ENCODE measurements around the gene AMIGO1. TPM values are rescaled to one million over a fixed set of nuclear protein-coding genes. Genes with fewer than 3 reads are reported as not detected.

Gene AMIGO1
- total and polyA plus RNA-seq, 8 donors = 1.6 to 5.8 (median 5.0) TPM

DNA sequence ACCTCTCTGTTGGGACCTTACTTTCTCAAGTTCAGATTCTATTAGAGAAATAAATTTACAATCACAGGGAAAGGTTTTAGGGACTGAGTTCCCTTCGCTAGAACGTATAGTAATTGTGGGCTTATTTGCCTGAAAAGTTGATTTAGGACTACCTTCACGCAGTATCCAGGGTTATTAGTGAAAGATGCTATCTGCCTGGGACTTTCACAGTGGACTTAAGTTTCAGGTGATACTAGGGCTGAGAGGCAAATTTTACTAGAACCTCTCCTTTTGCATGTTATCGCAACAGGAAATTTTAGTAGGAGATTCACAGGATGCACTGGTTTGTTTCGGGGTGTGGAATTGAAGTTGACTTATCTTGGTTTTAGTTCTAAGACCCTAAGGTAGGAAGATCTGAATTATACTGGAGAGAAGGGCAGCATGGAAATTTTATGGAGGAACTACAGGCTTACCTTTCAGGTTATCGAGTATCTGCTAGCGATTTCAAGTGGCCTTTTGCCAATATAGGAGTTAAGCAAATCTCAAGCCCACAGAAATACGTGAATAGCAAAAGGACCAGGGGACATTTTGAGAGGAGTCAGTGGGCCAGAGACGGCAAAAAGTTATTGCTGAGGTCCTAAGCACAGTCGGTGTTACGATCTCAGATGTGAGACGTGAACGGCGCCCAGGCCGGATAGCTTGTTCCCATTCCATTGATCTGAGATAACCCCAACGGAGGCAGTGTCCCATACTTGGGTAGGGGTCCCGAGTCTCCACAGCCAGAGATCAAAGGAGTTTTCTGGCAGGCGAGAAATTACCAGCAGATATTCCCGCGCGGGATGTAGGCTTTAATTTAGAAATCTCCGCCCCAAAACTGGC lies 38.2 kb upstream of the AMIGO1 start:
- H3K9me3 ChIP-seq = no peaks in the 10 kb centered on the region
- TF ChIP-seq, protein P1, sequence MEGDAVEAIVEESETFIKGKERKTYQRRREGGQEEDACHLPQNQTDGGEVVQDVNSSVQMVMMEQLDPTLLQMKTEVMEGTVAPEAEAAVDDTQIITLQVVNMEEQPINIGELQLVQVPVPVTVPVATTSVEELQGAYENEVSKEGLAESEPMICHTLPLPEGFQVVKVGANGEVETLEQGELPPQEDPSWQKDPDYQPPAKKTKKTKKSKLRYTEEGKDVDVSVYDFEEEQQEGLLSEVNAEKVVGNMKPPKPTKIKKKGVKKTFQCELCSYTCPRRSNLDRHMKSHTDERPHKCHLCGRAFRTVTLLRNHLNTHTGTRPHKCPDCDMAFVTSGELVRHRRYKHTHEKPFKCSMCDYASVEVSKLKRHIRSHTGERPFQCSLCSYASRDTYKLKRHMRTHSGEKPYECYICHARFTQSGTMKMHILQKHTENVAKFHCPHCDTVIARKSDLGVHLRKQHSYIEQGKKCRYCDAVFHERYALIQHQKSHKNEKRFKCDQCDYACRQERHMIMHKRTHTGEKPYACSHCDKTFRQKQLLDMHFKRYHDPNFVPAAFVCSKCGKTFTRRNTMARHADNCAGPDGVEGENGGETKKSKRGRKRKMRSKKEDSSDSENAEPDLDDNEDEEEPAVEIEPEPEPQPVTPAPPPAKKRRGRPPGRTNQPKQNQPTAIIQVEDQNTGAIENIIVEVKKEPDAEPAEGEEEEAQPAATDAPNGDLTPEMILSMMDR (IDR thresholded peaks at IDR 0.05) = no peak
- H3K4me3 ChIP-seq = peak overlapping the region; percentile 43 to 93 (median 80)
- peak; percentile 17 to 36 (median 26) for ATAC-seq
- H3K36me3 ChIP-seq = no peaks in the 10 kb centered on the region
- intact Hi-C loops (cut with DNase I) = loop anchor here (10.0 kb wide), 3 partner anchors 87 to 437 kb away; partner anchors contain the start of gene AHCYL1 (in 1 of the 3)
- H3K27ac ChIP-seq = peak overlapping the region; percentile 66 to 99 (median 88)
- WGBS, 2 donors = 2 to 4% methylated on average over 22 of the region's 22 CpGs
- H3K4me1 ChIP-seq = peaks cover 0 to 41% (median 8%) of the 10 kb centered on the region in 3 donors
- no peak for FAIRE-seq
- no peaks in the 10 kb centered on the region for H3K27me3 ChIP-seq
- peak in 1 of 6 donors; percentile 41 for DNase-seq

GRCh38 chr1:109546311-109547109 lies 37.0 kb upstream of the AMIGO1 start:
- FAIRE-seq = peak; percentile 91
- ATAC-seq = peak; percentile 72 to 86 (median 80)
- Histone ChIP-seq H3K9me3 (no peaks in the 10 kb centered on the region), H3K36me3 (no peaks in the 10 kb centered on the region), H3K27ac (peak overlapping the region; percentile 66 to 99 (median 88)), H3K27me3 (no peaks in the 10 kb centered on the region), H3K4me3 (peak overlapping the region in 3 of 4 donors; percentile 43 to 92 (median 68)), H3K4me1 (peaks cover 0 to 36% (median 8%) of the 10 kb centered on the region in 3 donors)
- intact Hi-C loops (cut with DNase I) = loop anchor here (10.0 kb wide), 3 partner anchors 88 to 438 kb away; partner anchors contain the start of gene AHCYL1 (in 1 of the 3)
- TF ChIP-seq, protein P1 (IDR thresholded peaks at IDR 0.05) = peak; percentile 63 to 78 (median 69)
- WGBS, 2 donors = 14 to 16% methylated on average over 5 of the region's 5 CpGs
- DNase-seq = peak; percentile 84 to 91 (median 87)

DNA sequence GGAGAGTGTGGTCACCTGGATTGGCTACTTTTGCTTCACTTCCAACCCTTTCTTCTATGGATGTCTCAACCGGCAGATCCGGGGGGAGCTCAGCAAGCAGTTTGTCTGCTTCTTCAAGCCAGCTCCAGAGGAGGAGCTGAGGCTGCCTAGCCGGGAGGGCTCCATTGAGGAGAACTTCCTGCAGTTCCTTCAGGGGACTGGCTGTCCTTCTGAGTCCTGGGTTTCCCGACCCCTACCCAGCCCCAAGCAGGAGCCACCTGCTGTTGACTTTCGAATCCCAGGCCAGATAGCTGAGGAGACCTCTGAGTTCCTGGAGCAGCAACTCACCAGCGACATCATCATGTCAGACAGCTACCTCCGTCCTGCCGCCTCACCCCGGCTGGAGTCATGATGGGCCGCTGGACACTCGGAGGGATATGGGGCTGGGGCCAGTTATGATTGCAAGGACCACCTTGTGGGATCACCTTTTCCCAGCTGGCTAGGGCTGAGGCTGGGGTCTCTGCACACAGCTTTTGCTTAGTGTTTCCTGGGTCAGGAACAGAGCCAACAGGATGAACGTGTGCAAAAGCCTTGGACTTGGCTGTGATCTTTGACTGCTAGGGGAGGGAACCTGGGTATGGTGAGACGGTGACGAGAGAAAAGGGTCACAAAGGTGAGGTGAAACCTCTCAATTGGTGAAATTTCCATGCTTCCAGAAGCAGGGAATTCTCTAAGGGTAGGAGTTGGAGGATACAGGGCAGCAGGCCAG lies 34.6 kb upstream of the AMIGO1 start:
- TF ChIP-seq, protein P1 (IDR thresholded peaks at IDR 0.05) = no peak
- Histone ChIP-seq H3K27ac (no peak overlapping the region), H3K9me3 (no peaks in the 10 kb centered on the region), H3K4me1 (peaks cover 0 to 13% (median 0%) of the 10 kb centered on the region in 3 donors), H3K27me3 (no peaks in the 10 kb centered on the region), H3K36me3 (no peaks in the 10 kb centered on the region), H3K4me3 (no peak overlapping the region)
- no peak for FAIRE-seq
- ATAC-seq = no peak
- intact Hi-C loops (cut with DNase I) = loop anchor here (5.0 to 10.0 kb wide), 5 partner anchors 83 to 441 kb away; partner anchors contain the start of gene AHCYL1 (in 1 of the 3)
- 69 to 74% methylated on average over 14 of the region's 14 CpGs for WGBS, 2 donors
- no peak for DNase-seq

DNA sequence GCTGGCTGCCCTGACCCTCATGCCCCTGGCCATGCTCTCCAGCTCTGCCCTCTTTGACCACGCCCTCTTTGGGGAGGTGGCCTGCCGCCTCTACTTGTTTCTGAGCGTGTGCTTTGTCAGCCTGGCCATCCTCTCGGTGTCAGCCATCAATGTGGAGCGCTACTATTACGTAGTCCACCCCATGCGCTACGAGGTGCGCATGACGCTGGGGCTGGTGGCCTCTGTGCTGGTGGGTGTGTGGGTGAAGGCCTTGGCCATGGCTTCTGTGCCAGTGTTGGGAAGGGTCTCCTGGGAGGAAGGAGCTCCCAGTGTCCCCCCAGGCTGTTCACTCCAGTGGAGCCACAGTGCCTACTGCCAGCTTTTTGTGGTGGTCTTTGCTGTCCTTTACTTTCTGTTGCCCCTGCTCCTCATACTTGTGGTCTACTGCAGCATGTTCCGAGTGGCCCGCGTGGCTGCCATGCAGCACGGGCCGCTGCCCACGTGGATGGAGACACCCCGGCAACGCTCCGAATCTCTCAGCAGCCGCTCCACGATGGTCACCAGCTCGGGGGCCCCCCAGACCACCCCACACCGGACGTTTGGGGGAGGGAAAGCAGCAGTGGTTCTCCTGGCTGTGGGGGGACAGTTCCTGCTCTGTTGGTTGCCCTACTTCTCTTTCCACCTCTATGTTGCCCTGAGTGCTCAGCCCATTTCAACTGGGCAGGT lies 33.9 kb upstream of the AMIGO1 start:
- 79 to 87% methylated on average over 24 of the region's 24 CpGs for WGBS, 2 donors
- TF ChIP-seq, protein P1 (IDR thresholded peaks at IDR 0.05) = no peak
- H3K27ac ChIP-seq = no peak overlapping the region
- no peak overlapping the region for H3K4me3 ChIP-seq
- intact Hi-C loops (cut with DNase I) = loop anchor here (5.0 to 10.0 kb wide), 5 partner anchors 84 to 441 kb away; partner anchors contain the start of gene AHCYL1 (in 1 of the 3)
- peaks cover 0 to 13% (median 0%) of the 10 kb centered on the region in 3 donors for H3K4me1 ChIP-seq
- ATAC-seq = no peak
- H3K36me3 ChIP-seq = no peaks in the 10 kb centered on the region
- H3K27me3 ChIP-seq = no peaks in the 10 kb centered on the region
- DNase-seq = no peak
- no peak for FAIRE-seq
- no peaks in the 10 kb centered on the region for H3K9me3 ChIP-seq

All from pancreas (tissue), 10 donors.